ENCODE data around the gene ARHGAP29.

GRCh38 chr1:94253456-94254017 is 16.2 kb upstream of the ARHGAP29 start:
- TF ChIP-seq CTCF (conservative IDR thresholded peaks at IDR 0.05): no peak
- TF ChIP-seq ZFX (IDR thresholded peaks at IDR 0.05): no peak

Measured in C4-2B (cell line).